Measurements from ENCODE around the gene EPHA7.

EPHA7 gene

GRCh38 chr6:93419304-93420162, at the start of gene EPHA7:
Gene EPHA7, minus strand, starts transcription at chr6:93419559. Its CDS starts 218 bp downstream, at chr6:93419341.
- DNase-seq, result no peak

GRCh38 chr6:93468291-93468690, 48.9 kb upstream of the EPHA7 start:
- no peak for DNase-seq

- DNase-seq, result no peak
Observed at GRCh38 chr6:93454533-93454932, 35.2 kb upstream of the EPHA7 start.

GRCh38 chr6:93453956-93454355, 34.6 kb upstream of the EPHA7 start:
- no peak for DNase-seq

- DNase-seq, result no peak
Observed at GRCh38 chr6:93447874-93448273, 28.5 kb upstream of the EPHA7 start.

- DNase-seq, result no peak
Observed at GRCh38 chr6:93437491-93437890, 18.1 kb upstream of the EPHA7 start.

GRCh38 chr6:93433592-93433991, 14.2 kb upstream of the EPHA7 start:
- no peak for DNase-seq

GRCh38 chr6:93424303-93425064, 5.1 kb upstream of the EPHA7 start:
- no peak for DNase-seq

GRCh38 chr6:93423542-93423941, 4.2 kb upstream of the EPHA7 start:
- DNase-seq, result no peak

- no peak for DNase-seq
Observed at GRCh38 chr6:93420163-93420795, 920 bp upstream of the EPHA7 start.

- no peak for DNase-seq
Observed at GRCh38 chr6:93418408-93419303, 703 bp downstream of the EPHA7 start.

GRCh38 chr6:93418033-93418407, 1.3 kb downstream of the EPHA7 start:
- DNase-seq, result no peak

- no peak for DNase-seq
Observed at GRCh38 chr6:93417421-93418013, 1.8 kb downstream of the EPHA7 start.

- no peak for DNase-seq
Observed at GRCh38 chr6:93416571-93417420, 2.6 kb downstream of the EPHA7 start.

GRCh38 chr6:93413190-93413589, 6.2 kb downstream of the EPHA7 start:
- DNase-seq, result no peak

GRCh38 chr6:93412452-93412851, 6.9 kb downstream of the EPHA7 start:
- no peak for DNase-seq

- DNase-seq, result no peak
Observed at GRCh38 chr6:93407186-93407585, 12.2 kb downstream of the EPHA7 start.

- DNase-seq, result no peak
Observed at GRCh38 chr6:93403390-93403789, 16.0 kb downstream of the EPHA7 start.

GRCh38 chr6:93398723-93399122, 20.6 kb downstream of the EPHA7 start:
- no peak for DNase-seq

- no peak for DNase-seq
Observed at GRCh38 chr6:93394471-93394870, 24.9 kb downstream of the EPHA7 start.

GRCh38 chr6:93393554-93394074, 25.7 kb downstream of the EPHA7 start:
- DNase-seq, result no peak
